ENCODE results near the gene ZC3HAV1. TPM values are rescaled to one million over a fixed set of nuclear protein-coding genes. Genes with fewer than 3 reads are reported as not detected.
"Not testable (repeated sequence)": the region's sequence is repeated elsewhere in the genome, so short reads cannot be mapped to it uniquely, and the experiment has no call there.

Gene ZC3HAV1
- total RNA-seq, 1 donor from 2014 or later, result 44.6 TPM

DNA sequence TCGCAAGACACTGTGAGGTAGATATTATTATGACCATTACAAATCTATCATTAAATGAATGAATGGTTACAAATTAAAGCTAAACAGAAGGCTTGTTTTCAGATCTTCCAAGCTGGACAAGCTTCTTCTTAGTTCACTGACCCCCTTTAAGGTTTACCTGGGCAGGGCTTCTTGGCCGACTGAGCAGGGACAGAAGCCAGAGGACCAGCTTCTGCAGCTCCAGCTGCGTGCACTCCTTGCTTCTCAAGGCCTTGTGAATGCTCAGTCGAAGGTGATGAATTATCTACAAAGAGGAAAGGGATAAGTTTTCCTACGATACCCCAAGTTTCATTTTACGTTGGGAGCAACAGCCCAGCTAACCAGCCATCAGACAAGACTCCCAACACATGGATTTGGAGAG is 83.0 kb downstream of the ZC3HAV1 start:
- Mint-ChIP-seq H3K4me1 (ENCODE audit: low read depth) (no peaks in the 10 kb centered on the region), H3K27me3 (no peaks in the 10 kb centered on the region), H3K36me3 (ENCODE audit: insufficient read depth) (peaks cover 6% of the 10 kb centered on the region), H3K27ac (no peak overlapping the region), H3K9me3 (ENCODE audit: low read depth) (no peaks in the 10 kb centered on the region), H3K4me3 (ENCODE audit: low read depth) (no peak overlapping the region)
- DNase-seq (ENCODE audit: low spot score, unreplicated experiment), result no peak
- TF ChIP-seq, protein P1, sequence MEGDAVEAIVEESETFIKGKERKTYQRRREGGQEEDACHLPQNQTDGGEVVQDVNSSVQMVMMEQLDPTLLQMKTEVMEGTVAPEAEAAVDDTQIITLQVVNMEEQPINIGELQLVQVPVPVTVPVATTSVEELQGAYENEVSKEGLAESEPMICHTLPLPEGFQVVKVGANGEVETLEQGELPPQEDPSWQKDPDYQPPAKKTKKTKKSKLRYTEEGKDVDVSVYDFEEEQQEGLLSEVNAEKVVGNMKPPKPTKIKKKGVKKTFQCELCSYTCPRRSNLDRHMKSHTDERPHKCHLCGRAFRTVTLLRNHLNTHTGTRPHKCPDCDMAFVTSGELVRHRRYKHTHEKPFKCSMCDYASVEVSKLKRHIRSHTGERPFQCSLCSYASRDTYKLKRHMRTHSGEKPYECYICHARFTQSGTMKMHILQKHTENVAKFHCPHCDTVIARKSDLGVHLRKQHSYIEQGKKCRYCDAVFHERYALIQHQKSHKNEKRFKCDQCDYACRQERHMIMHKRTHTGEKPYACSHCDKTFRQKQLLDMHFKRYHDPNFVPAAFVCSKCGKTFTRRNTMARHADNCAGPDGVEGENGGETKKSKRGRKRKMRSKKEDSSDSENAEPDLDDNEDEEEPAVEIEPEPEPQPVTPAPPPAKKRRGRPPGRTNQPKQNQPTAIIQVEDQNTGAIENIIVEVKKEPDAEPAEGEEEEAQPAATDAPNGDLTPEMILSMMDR (IDR thresholded peaks at IDR 0.05; ENCODE audit: unreplicated experiment), result no peak

- not testable (repeated sequence) for DNase-seq (ENCODE audit: low spot score, unreplicated experiment); H3K27ac Mint-ChIP-seq; H3K4me3 Mint-ChIP-seq (ENCODE audit: low read depth); H3K9me3 Mint-ChIP-seq (ENCODE audit: low read depth); H3K4me1 Mint-ChIP-seq (ENCODE audit: low read depth); H3K36me3 Mint-ChIP-seq (ENCODE audit: insufficient read depth); H3K27me3 Mint-ChIP-seq
Measured at GRCh38 chr7:139025861-139026260, 83.7 kb downstream of the ZC3HAV1 start.

DNA sequence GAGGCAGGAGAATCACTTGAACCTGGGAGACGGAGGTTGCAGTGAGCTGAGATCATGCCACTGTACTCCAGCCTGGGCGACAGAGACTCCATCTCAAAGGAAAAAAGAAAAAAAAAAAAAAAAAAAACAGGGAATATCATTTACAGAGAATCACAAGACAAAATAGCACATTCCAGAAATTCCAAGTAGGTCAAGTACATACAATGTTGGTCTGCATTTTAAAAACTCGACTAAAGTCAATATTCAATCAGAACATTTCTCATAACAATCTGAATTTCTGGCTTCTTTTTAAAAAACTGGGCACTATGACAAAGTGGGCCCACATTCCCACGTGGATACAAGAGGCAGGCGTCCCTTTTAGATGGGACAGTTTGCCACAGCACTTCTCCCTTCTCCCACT is 86.4 kb downstream of the ZC3HAV1 start:
- TF ChIP-seq, protein P1 (IDR thresholded peaks at IDR 0.05; ENCODE audit: unreplicated experiment), result no peak
- H3K9me3 Mint-ChIP-seq (ENCODE audit: low read depth), result no peaks in the 10 kb centered on the region
- DNase-seq (ENCODE audit: low spot score, unreplicated experiment), result no peak
- no peaks in the 10 kb centered on the region for H3K27me3 Mint-ChIP-seq
- peaks cover 1% of the 10 kb centered on the region for H3K36me3 Mint-ChIP-seq (ENCODE audit: insufficient read depth)
- H3K4me1 Mint-ChIP-seq (ENCODE audit: low read depth), result no peaks in the 10 kb centered on the region
- no peak overlapping the region for H3K4me3 Mint-ChIP-seq (ENCODE audit: low read depth)
- no peak overlapping the region for H3K27ac Mint-ChIP-seq

DNA sequence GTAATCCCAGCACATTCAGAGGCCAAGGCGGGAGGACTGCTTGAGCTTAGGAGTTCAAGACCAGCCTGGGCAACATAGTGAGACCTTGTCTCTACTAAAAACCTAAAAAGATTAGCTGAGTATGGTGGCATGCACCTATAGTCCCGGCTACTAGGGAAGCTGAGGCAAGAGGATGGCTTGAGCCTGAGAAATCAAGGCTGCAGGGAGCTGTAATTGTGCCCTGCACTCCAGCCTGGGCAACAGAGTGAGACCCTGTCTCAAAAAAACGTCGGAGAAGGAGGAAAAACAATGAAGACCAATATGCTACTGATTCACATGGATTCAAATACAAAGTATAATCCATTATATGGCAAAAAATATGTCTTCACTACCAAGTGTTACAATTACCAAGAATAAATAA is 87.2 kb downstream of the ZC3HAV1 start:
- H3K4me3 Mint-ChIP-seq (ENCODE audit: low read depth), result no peak overlapping the region
- peak overlapping the region; percentile 8 for H3K27ac Mint-ChIP-seq
- no peak for DNase-seq (ENCODE audit: low spot score, unreplicated experiment)
- no peaks in the 10 kb centered on the region for H3K9me3 Mint-ChIP-seq (ENCODE audit: low read depth)
- H3K27me3 Mint-ChIP-seq, result no peaks in the 10 kb centered on the region
- H3K36me3 Mint-ChIP-seq (ENCODE audit: insufficient read depth), result peaks cover 1% of the 10 kb centered on the region
- no peaks in the 10 kb centered on the region for H3K4me1 Mint-ChIP-seq (ENCODE audit: low read depth)
- TF ChIP-seq, protein P1 (IDR thresholded peaks at IDR 0.05; ENCODE audit: unreplicated experiment), result no peak

DNA sequence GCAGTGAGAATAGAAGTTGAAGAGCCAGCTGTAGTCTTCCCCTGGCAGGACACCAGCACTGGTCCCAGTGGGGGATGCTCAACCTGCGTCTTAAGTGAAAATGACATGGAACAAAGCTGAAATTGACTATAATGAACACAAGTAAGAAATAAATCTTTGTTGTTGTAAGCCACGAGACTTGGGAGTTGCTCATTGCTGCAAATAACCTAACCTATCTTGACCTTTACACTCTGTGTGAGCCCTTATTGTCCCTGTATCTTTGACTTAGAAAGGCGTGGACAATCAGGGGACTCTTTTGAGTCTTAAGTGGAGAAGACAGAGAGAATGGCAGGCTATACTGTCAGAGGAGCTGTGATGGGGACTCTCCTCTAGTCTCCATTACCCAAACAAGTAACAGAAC is 90.6 kb downstream of the ZC3HAV1 start:
- TF ChIP-seq, protein P1 (IDR thresholded peaks at IDR 0.05; ENCODE audit: unreplicated experiment), result no peak
- Mint-ChIP-seq H3K4me1 (ENCODE audit: low read depth) (no peaks in the 10 kb centered on the region), H3K27ac (no peak overlapping the region), H3K36me3 (ENCODE audit: insufficient read depth) (peaks cover 1% of the 10 kb centered on the region), H3K27me3 (no peaks in the 10 kb centered on the region), H3K4me3 (ENCODE audit: low read depth) (no peak overlapping the region), H3K9me3 (ENCODE audit: low read depth) (no peaks in the 10 kb centered on the region)
- no peak for DNase-seq (ENCODE audit: low spot score, unreplicated experiment)

DNA sequence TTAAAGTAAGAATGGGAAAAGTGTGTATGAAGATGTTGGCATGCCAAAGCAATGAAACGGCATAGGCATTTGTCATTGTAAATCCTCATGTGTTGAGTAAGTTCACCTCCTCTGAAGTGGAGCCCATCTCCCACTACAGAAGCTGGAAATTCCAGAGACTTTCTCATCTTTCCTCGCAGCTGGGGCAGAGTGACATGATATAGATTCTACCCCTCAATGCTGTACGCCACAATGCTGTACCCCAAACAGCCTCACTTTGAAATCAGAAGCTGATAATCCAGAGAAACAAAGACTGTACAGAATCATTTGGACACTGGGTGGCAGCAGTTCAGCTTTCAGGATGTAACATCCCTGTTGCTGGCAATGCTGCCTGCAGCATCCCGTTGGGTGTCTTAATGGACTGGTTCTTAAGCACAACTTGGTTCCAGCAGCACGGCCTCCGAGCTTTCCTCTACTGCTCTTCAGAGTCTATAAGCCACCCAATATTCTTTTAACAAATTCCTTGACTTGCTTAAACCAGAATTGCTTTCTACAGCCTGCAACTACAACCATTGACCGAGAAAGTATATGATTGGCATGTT is 92.5 kb downstream of the ZC3HAV1 start:
- TF ChIP-seq, protein P1 (IDR thresholded peaks at IDR 0.05; ENCODE audit: unreplicated experiment), result peak; percentile 72
- H3K4me3 Mint-ChIP-seq (ENCODE audit: low read depth), result no peak overlapping the region
- no peaks in the 10 kb centered on the region for H3K36me3 Mint-ChIP-seq (ENCODE audit: insufficient read depth)
- H3K27me3 Mint-ChIP-seq, result no peaks in the 10 kb centered on the region
- H3K27ac Mint-ChIP-seq, result no peak overlapping the region
- H3K4me1 Mint-ChIP-seq (ENCODE audit: low read depth), result no peaks in the 10 kb centered on the region
- no peaks in the 10 kb centered on the region for H3K9me3 Mint-ChIP-seq (ENCODE audit: low read depth)
- peak; percentile 19 for DNase-seq (ENCODE audit: low spot score, unreplicated experiment)

Measured in progenitor cell of endocrine pancreas (in vitro differentiated cells).